Measurements from ENCODE around the gene ARHGAP10. TPM values are rescaled to one million over a fixed set of nuclear protein-coding genes. Genes with fewer than 3 reads are reported as not detected.

ARHGAP10 gene
- total RNA-seq, 1 experiment from 2014 or later: 9.0 TPM

GRCh38 chr4:147971116-147971515 is 239.2 kb downstream of the ARHGAP10 start:
- no peaks in the 10 kb centered on the region for H3K9me2 ChIP-seq (replicated peaks; ENCODE audit: low read length)
- no peaks in the 10 kb centered on the region for H3K4me1 ChIP-seq (ENCODE audit: insufficient read depth, low read length)
- intact Hi-C loops (cut with micrococcal nuclease): no loop called here
- POLR2A ChIA-PET (ENCODE audit: unreplicated experiment): no interaction called here
- TF ChIP-seq EZH2phosphoT487 (IDR thresholded peaks at IDR 0.05; ENCODE audit: borderline replicate concordance, low read length) (no peak), EZH2 (IDR thresholded peaks at IDR 0.05; ENCODE audit: low read length, unreplicated experiment) (no peak)
- TF ChIP-seq, protein P1, sequence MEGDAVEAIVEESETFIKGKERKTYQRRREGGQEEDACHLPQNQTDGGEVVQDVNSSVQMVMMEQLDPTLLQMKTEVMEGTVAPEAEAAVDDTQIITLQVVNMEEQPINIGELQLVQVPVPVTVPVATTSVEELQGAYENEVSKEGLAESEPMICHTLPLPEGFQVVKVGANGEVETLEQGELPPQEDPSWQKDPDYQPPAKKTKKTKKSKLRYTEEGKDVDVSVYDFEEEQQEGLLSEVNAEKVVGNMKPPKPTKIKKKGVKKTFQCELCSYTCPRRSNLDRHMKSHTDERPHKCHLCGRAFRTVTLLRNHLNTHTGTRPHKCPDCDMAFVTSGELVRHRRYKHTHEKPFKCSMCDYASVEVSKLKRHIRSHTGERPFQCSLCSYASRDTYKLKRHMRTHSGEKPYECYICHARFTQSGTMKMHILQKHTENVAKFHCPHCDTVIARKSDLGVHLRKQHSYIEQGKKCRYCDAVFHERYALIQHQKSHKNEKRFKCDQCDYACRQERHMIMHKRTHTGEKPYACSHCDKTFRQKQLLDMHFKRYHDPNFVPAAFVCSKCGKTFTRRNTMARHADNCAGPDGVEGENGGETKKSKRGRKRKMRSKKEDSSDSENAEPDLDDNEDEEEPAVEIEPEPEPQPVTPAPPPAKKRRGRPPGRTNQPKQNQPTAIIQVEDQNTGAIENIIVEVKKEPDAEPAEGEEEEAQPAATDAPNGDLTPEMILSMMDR (conservative IDR thresholded peaks at IDR 0.05; ENCODE audit: low read depth, low read length): no peak
- DNase-seq (no peak), ATAC-seq (no peak)
- CTCF ChIA-PET: no interaction called here
- no peak overlapping the region for H3K9ac ChIP-seq (ENCODE audit: low read length)
- H3F3A ChIP-seq (ENCODE audit: low read length, unreplicated experiment): no peaks in the 10 kb centered on the region
- no peak overlapping the region for H3K4me2 ChIP-seq (ENCODE audit: low read length)
- no peaks in the 10 kb centered on the region for H3K27me3 ChIP-seq (ENCODE audit: low read length)
- BruUV-seq (replicated peaks): no TSS peak
- no peaks in the 10 kb centered on the region for H3K36me3 ChIP-seq (ENCODE audit: low read depth, low read length)
- H3K27ac ChIP-seq (ENCODE audit: low read length): no peak overlapping the region
- H4K20me1 ChIP-seq (ENCODE audit: low read length): no peaks in the 10 kb centered on the region
- H3K9me3 ChIP-seq (ENCODE audit: low read length): no peaks in the 10 kb centered on the region
- H3K4me3 ChIP-seq (ENCODE audit: low read length): no peak overlapping the region
- no peaks in the 10 kb centered on the region for H3K79me2 ChIP-seq (ENCODE audit: low read length)
- H2AFZ ChIP-seq (ENCODE audit: low read length): no peak overlapping the region

DNA sequence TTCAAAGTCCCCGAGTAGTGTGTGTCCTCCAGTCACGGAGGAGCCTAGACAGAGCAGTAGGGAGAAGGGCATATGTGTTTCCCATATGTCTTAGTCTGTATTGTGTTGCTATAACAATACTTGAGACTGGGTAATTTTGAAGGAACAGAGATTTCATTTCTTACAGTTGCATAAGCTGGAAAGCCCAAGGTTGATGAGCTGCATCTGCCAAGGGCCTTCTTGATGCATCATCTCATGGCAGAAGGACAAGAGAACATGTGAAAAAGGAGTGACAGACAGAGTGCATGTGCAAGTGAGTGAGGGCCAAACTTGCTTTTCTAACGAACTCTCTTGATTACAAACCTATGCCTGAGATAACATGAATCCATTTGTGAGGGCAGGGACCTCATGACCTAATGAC is 243.4 kb downstream of the ARHGAP10 start:
- H3K4me2 ChIP-seq (ENCODE audit: low read length): no peak overlapping the region
- H3K9me3 ChIP-seq (ENCODE audit: low read length): no peaks in the 10 kb centered on the region
- no TSS peak for BruUV-seq (replicated peaks)
- CTCF ChIA-PET: no interaction called here
- no peak overlapping the region for H3K9ac ChIP-seq (ENCODE audit: low read length)
- ATAC-seq: no peak
- no peaks in the 10 kb centered on the region for H3K79me2 ChIP-seq (ENCODE audit: low read length)
- H3K4me3 ChIP-seq (ENCODE audit: low read length): no peak overlapping the region
- no peaks in the 10 kb centered on the region for H3K4me1 ChIP-seq (ENCODE audit: insufficient read depth, low read length)
- TF ChIP-seq EZH2phosphoT487 (IDR thresholded peaks at IDR 0.05; ENCODE audit: borderline replicate concordance, low read length) (no peak), EZH2 (IDR thresholded peaks at IDR 0.05; ENCODE audit: low read length, unreplicated experiment) (no peak)
- TF ChIP-seq, protein P1 (conservative IDR thresholded peaks at IDR 0.05; ENCODE audit: low read depth, low read length): no peak
- H3F3A ChIP-seq (ENCODE audit: low read length, unreplicated experiment): no peaks in the 10 kb centered on the region
- no peak overlapping the region for H3K27ac ChIP-seq (ENCODE audit: low read length)
- no peak overlapping the region for H2AFZ ChIP-seq (ENCODE audit: low read length)
- no peaks in the 10 kb centered on the region for H3K9me2 ChIP-seq (replicated peaks; ENCODE audit: low read length)
- POLR2A ChIA-PET (ENCODE audit: unreplicated experiment): no interaction called here
- intact Hi-C loops (cut with micrococcal nuclease): no loop called here
- H3K36me3 ChIP-seq (ENCODE audit: low read depth, low read length): no peaks in the 10 kb centered on the region
- H4K20me1 ChIP-seq (ENCODE audit: low read length): no peaks in the 10 kb centered on the region
- DNase-seq: no peak
- H3K27me3 ChIP-seq (ENCODE audit: low read length): no peaks in the 10 kb centered on the region

DNA sequence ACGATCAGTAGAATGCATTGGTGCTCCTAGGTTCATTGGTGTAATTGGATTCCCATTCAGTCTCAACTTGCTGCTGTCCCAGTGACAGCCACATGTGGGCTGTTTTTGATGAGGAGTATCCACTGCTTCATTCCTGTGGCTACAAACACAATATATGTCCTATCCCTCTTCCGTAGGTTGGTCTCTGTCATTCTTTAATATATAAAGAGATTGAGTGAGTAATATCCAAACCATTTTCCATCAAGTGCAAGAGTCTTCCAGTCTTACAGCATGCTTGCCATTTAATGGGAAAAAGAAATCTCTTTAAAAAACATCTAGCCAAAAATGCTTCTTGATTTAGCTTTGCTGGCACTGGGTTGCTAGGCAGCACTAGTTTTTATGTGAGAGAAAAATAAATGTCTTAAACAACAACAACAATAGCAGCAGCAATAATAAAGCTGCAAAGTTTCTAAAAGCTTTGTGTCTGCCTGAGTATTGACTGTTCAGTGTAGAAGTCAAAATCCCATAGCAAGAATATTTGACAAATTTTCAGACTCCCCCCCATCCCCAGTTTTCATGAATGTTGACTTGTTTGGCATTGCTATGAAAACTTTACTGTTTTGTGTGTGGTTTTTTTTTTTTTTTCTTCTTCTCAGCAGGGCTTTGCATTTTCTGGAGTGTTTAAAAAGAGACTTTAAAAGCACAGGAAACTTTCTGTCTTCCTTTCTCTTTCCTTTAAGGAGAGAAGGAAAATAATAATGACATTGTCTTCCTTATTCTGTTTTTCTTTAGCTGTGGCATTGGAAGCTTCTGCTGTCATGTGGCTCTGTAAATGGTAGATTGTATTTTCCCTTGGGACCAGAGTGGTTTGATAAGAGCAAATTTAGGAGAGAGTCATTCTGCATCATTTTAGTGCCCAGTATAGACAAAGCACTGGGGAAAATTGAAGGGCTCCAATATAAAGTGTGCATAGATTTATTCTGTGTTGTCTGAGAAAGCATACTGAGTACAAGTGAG is 244.3 kb downstream of the ARHGAP10 start:
- no peaks in the 10 kb centered on the region for H3K36me3 ChIP-seq (ENCODE audit: low read depth, low read length)
- H3K4me3 ChIP-seq (ENCODE audit: low read length): no peak overlapping the region
- no peak overlapping the region for H2AFZ ChIP-seq (ENCODE audit: low read length)
- intact Hi-C loops (cut with micrococcal nuclease): no loop called here
- no peaks in the 10 kb centered on the region for H3K9me3 ChIP-seq (ENCODE audit: low read length)
- H3K27ac ChIP-seq (ENCODE audit: low read length): no peak overlapping the region
- H3K27me3 ChIP-seq (ENCODE audit: low read length): no peaks in the 10 kb centered on the region
- POLR2A ChIA-PET (ENCODE audit: unreplicated experiment): no interaction called here
- H3K4me1 ChIP-seq (ENCODE audit: insufficient read depth, low read length): no peaks in the 10 kb centered on the region
- ATAC-seq (no peak), DNase-seq (no peak)
- CTCF ChIA-PET: no interaction called here
- BruUV-seq (replicated peaks): no TSS peak
- no peak overlapping the region for H3K9ac ChIP-seq (ENCODE audit: low read length)
- H3F3A ChIP-seq (ENCODE audit: low read length, unreplicated experiment): no peaks in the 10 kb centered on the region
- no peaks in the 10 kb centered on the region for H4K20me1 ChIP-seq (ENCODE audit: low read length)
- H3K9me2 ChIP-seq (replicated peaks; ENCODE audit: low read length): no peaks in the 10 kb centered on the region
- no peak overlapping the region for H3K4me2 ChIP-seq (ENCODE audit: low read length)
- H3K79me2 ChIP-seq (ENCODE audit: low read length): no peaks in the 10 kb centered on the region
- TF ChIP-seq, protein P1 (conservative IDR thresholded peaks at IDR 0.05; ENCODE audit: low read depth, low read length): no peak
- TF ChIP-seq EZH2 (IDR thresholded peaks at IDR 0.05; ENCODE audit: low read length, unreplicated experiment) (no peak), EZH2phosphoT487 (IDR thresholded peaks at IDR 0.05; ENCODE audit: borderline replicate concordance, low read length) (no peak)
